Mesendoderm (in vitro differentiated cells): Measurements from ENCODE around the gene FLRT2.

ENCODE experiments used
- DNase-seq: peaks from one replicate; pipeline ENCODE4 v3.0.0; 2013
- H2AK5ac ChIP-seq: 2 replicates; pipeline ENCODE4 v1.6.1; 2013; ENCODE audit warnings: low read length, inconsistent platforms
- H2BK120ac ChIP-seq: 2 replicates; pipeline ENCODE4 v1.6.1; 2013; ENCODE audit warnings: low read depth, mild to moderate bottlenecking, low read length, moderate library complexity, mixed read lengths
- H2BK15ac ChIP-seq: replicated peaks from 2 replicates; pipeline ENCODE4 v1.6.1; 2013; ENCODE audit warnings: low read depth, mild to moderate bottlenecking, moderate library complexity
- H2BK5ac ChIP-seq: 2 replicates; pipeline ENCODE4 v1.6.1; 2013; ENCODE audit warnings: low read length, inconsistent platforms
- H3K18ac ChIP-seq: 2 replicates; pipeline ENCODE4 v1.6.1; 2013; ENCODE audit warnings: mild to moderate bottlenecking, low read length, mixed read lengths
- H3K23ac ChIP-seq: one replicate; pipeline ENCODE4 v1.6.1; 2013; ENCODE audit warnings: low read length
- H3K27ac ChIP-seq: 2 replicates; pipeline ENCODE4 v1.5.1; 2013; ENCODE audit warnings: low read depth, mild to moderate bottlenecking, inconsistent platforms, low read length, moderate library complexity
- H3K27me3 ChIP-seq: 2 replicates; pipeline ENCODE4 v1.6.1; 2013; ENCODE audit warnings: low read length, control low read depth, mild to moderate bottlenecking, inconsistent platforms; ENCODE audit not compliant: insufficient read depth, poor library complexity
- H3K36me3 ChIP-seq: 2 replicates; pipeline ENCODE4 v1.6.1; 2013; ENCODE audit warnings: low read length, inconsistent platforms; ENCODE audit not compliant: control insufficient read depth, insufficient read depth
- H3K4ac ChIP-seq: one replicate; pipeline ENCODE4 v1.6.1; 2013; ENCODE audit warnings: low read depth, mild to moderate bottlenecking, low read length, moderate library complexity
- H3K4me1 ChIP-seq: 2 replicates; pipeline ENCODE4 v1.6.1; 2013; ENCODE audit warnings: low read depth, low read length, inconsistent platforms; ENCODE audit not compliant: control insufficient read depth
- H3K4me2 ChIP-seq: 2 replicates; pipeline ENCODE4 v1.6.1; 2013; ENCODE audit warnings: low read length
- H3K4me3 ChIP-seq: 2 replicates; pipeline ENCODE4 v1.5.1; 2013; ENCODE audit warnings: mild to moderate bottlenecking, low read length
- H3K56ac ChIP-seq: one replicate; pipeline ENCODE4 v1.6.1; 2013; ENCODE audit warnings: low read length
- H3K79me1 ChIP-seq: 2 replicates; pipeline ENCODE4 v1.6.1; 2013; ENCODE audit warnings: low read length, inconsistent platforms
- H3K79me2 ChIP-seq: 2 replicates; pipeline ENCODE4 v1.6.1; 2013; ENCODE audit warnings: mild to moderate bottlenecking, low read length; ENCODE audit not compliant: control insufficient read depth, insufficient read depth
- H3K9ac ChIP-seq: 2 replicates; pipeline ENCODE4 v1.6.1; 2013; ENCODE audit warnings: low read length, inconsistent platforms
- H4K5ac ChIP-seq: one replicate; pipeline ENCODE4 v1.6.1; 2013; ENCODE audit warnings: low read length
- H4K8ac ChIP-seq: one replicate; pipeline ENCODE4 v1.6.1; 2013; ENCODE audit warnings: low read depth, mild to moderate bottlenecking, control low read depth, low read length, moderate library complexity
- whole genome bisulfite sequencing: extraction: QIAGEN DNeasy Blood & Tissue Kit; methylation state at CpG from one replicate; pipeline ENCODE4 v1.1.7; 2013; ENCODE audit warnings: low lambda C conversion rate, missing lambda C conversion rate; ENCODE audit not compliant: insufficient coverage; ENCODE audit errors: extremely low coverage; 5-methylcytosine and 5-hydroxymethylcytosine counted together

Gene FLRT2

GRCh38 chr14:85620947-85621346 lies 91.0 kb downstream of the FLRT2 start:
- Histone ChIP-seq H3K4ac (no peak overlapping the region), H3K4me1 (no peaks in the 10 kb centered on the region), H3K9ac (no peak overlapping the region), H3K23ac (no peak overlapping the region), H3K4me2 (no peak overlapping the region), H3K79me1 (no peaks in the 10 kb centered on the region), H3K56ac (no peak overlapping the region), H2AK5ac (no peak overlapping the region), H3K27me3 (no peaks in the 10 kb centered on the region), H2BK120ac (no peak overlapping the region), H3K79me2 (no peaks in the 10 kb centered on the region), H3K27ac (no peak overlapping the region), H2BK15ac (no peak overlapping the region), H3K18ac (peak overlapping the region; percentile 31), H4K5ac (no peak overlapping the region), H3K36me3 (no peaks in the 10 kb centered on the region), H2BK5ac (no peak overlapping the region), H4K8ac (no peak overlapping the region), H3K4me3 (no peak overlapping the region)
- no peak for DNase-seq
- no CpG with 5 or more reads among the region's 3 CpGs for WGBS

GRCh38 chr14:85622106-85622505 lies 92.2 kb downstream of the FLRT2 start:
- H3K27ac ChIP-seq: no peak overlapping the region
- no peaks in the 10 kb centered on the region for H3K36me3 ChIP-seq
- H3K79me2 ChIP-seq: no peaks in the 10 kb centered on the region
- H3K4me2 ChIP-seq: no peak overlapping the region
- no peaks in the 10 kb centered on the region for H3K4me1 ChIP-seq
- no peak overlapping the region for H3K4me3 ChIP-seq
- no peak overlapping the region for H3K56ac ChIP-seq
- H3K79me1 ChIP-seq: no peaks in the 10 kb centered on the region
- H2BK15ac ChIP-seq: no peak overlapping the region
- no peak overlapping the region for H2BK120ac ChIP-seq
- H3K23ac ChIP-seq: no peak overlapping the region
- no peak overlapping the region for H4K8ac ChIP-seq
- H3K9ac ChIP-seq: no peak overlapping the region
- H2AK5ac ChIP-seq: no peak overlapping the region
- no peak overlapping the region for H2BK5ac ChIP-seq
- WGBS: no CpG with 5 or more reads among the region's 13 CpGs
- no peak overlapping the region for H3K18ac ChIP-seq
- DNase-seq: no peak
- H4K5ac ChIP-seq: no peak overlapping the region
- H3K27me3 ChIP-seq: no peaks in the 10 kb centered on the region
- no peak overlapping the region for H3K4ac ChIP-seq

- H4K5ac ChIP-seq: no peak overlapping the region
- H3K23ac ChIP-seq: no peak overlapping the region
- H3K27ac ChIP-seq: no peak overlapping the region
- no peak overlapping the region for H2AK5ac ChIP-seq
- H3K4me3 ChIP-seq: no peak overlapping the region
- H3K56ac ChIP-seq: no peak overlapping the region
- no CpG with 5 or more reads among the region's 27 CpGs for WGBS
- H2BK120ac ChIP-seq: no peak overlapping the region
- no peak overlapping the region for H3K4ac ChIP-seq
- no peak overlapping the region for H2BK5ac ChIP-seq
- no peak for DNase-seq
- H3K27me3 ChIP-seq: no peaks in the 10 kb centered on the region
- no peaks in the 10 kb centered on the region for H3K4me1 ChIP-seq
- H3K18ac ChIP-seq: no peak overlapping the region
- no peaks in the 10 kb centered on the region for H3K79me2 ChIP-seq
- no peak overlapping the region for H2BK15ac ChIP-seq
- H3K9ac ChIP-seq: no peak overlapping the region
- H3K4me2 ChIP-seq: no peak overlapping the region
- no peaks in the 10 kb centered on the region for H3K79me1 ChIP-seq
- H3K36me3 ChIP-seq: no peaks in the 10 kb centered on the region
- no peak overlapping the region for H4K8ac ChIP-seq
Measured at GRCh38 chr14:85622986-85623685, 93.2 kb downstream of the FLRT2 start.

- no peak overlapping the region for H4K8ac ChIP-seq
- H3K4ac ChIP-seq: no peak overlapping the region
- H3K79me1 ChIP-seq: no peaks in the 10 kb centered on the region
- no peaks in the 10 kb centered on the region for H3K79me2 ChIP-seq
- no peak overlapping the region for H3K27ac ChIP-seq
- H2AK5ac ChIP-seq: no peak overlapping the region
- no peak overlapping the region for H3K23ac ChIP-seq
- no peaks in the 10 kb centered on the region for H3K4me1 ChIP-seq
- no peaks in the 10 kb centered on the region for H3K36me3 ChIP-seq
- H2BK5ac ChIP-seq: no peak overlapping the region
- no peak overlapping the region for H3K18ac ChIP-seq
- H3K27me3 ChIP-seq: no peaks in the 10 kb centered on the region
- no CpG with 5 or more reads among the region's 3 CpGs for WGBS
- H3K4me3 ChIP-seq: no peak overlapping the region
- H3K9ac ChIP-seq: no peak overlapping the region
- H4K5ac ChIP-seq: no peak overlapping the region
- H3K56ac ChIP-seq: no peak overlapping the region
- no peak for DNase-seq
- no peak overlapping the region for H2BK15ac ChIP-seq
- H2BK120ac ChIP-seq: no peak overlapping the region
- H3K4me2 ChIP-seq: no peak overlapping the region
Measured at GRCh38 chr14:85625925-85626585, 96.1 kb downstream of the FLRT2 start.

- H3K4me3 ChIP-seq: no peak overlapping the region
- no peak overlapping the region for H3K23ac ChIP-seq
- no peak overlapping the region for H2AK5ac ChIP-seq
- no peak overlapping the region for H4K5ac ChIP-seq
- H3K4ac ChIP-seq: no peak overlapping the region
- H3K79me2 ChIP-seq: no peaks in the 10 kb centered on the region
- H3K9ac ChIP-seq: no peak overlapping the region
- no peak overlapping the region for H3K4me2 ChIP-seq
- H3K18ac ChIP-seq: no peak overlapping the region
- H2BK15ac ChIP-seq: no peak overlapping the region
- H3K4me1 ChIP-seq: no peaks in the 10 kb centered on the region
- H3K36me3 ChIP-seq: no peaks in the 10 kb centered on the region
- H4K8ac ChIP-seq: no peak overlapping the region
- H2BK5ac ChIP-seq: no peak overlapping the region
- no peaks in the 10 kb centered on the region for H3K27me3 ChIP-seq
- no peak overlapping the region for H3K27ac ChIP-seq
- H2BK120ac ChIP-seq: no peak overlapping the region
- H3K56ac ChIP-seq: no peak overlapping the region
- DNase-seq: no peak
- no peaks in the 10 kb centered on the region for H3K79me1 ChIP-seq
Measured at GRCh38 chr14:85634205-85634604, 104.3 kb downstream of the FLRT2 start.

GRCh38 chr14:85644211-85644610 lies 114.3 kb downstream of the FLRT2 start:
- Histone ChIP-seq H3K18ac (no peak overlapping the region), H3K4me3 (no peak overlapping the region), H3K79me2 (no peaks in the 10 kb centered on the region), H3K79me1 (no peaks in the 10 kb centered on the region), H3K36me3 (no peaks in the 10 kb centered on the region), H2BK15ac (no peak overlapping the region), H3K9ac (no peak overlapping the region), H4K8ac (no peak overlapping the region), H3K56ac (no peak overlapping the region), H3K4me1 (no peaks in the 10 kb centered on the region), H3K4me2 (no peak overlapping the region), H2BK5ac (no peak overlapping the region), H3K23ac (no peak overlapping the region), H4K5ac (no peak overlapping the region), H3K27me3 (no peaks in the 10 kb centered on the region), H2AK5ac (no peak overlapping the region), H3K27ac (no peak overlapping the region), H2BK120ac (no peak overlapping the region), H3K4ac (no peak overlapping the region)
- peak; percentile 67 for DNase-seq
- WGBS: no CpG with 5 or more reads among the region's 2 CpGs
